CD14-positive monocyte (primary cell): ENCODE results near the gene FAM50A. TPM values are rescaled to one million over a fixed set of nuclear protein-coding genes. Genes with fewer than 3 reads are reported as not detected.

Source experiments
- DNase-seq, 3 donors: peaks; one replicate each; pipeline ENCODE4 v3.0.0-alpha.2; 2011 to 2022
- H2AFZ ChIP-seq: 2 replicates; pipeline ENCODE4 v1.6.0; 2012; ENCODE audit warnings: mild to moderate bottlenecking, low read depth, low read length, inconsistent platforms; ENCODE audit not compliant: insufficient read depth, poor library complexity, severe bottlenecking
- H3K27ac ChIP-seq, 2 donors: 1 replicate in 1 of 2; 2 replicates in 1 of 2; pipeline ENCODE4 v1.5.1; 2012 to 2013; ENCODE audit warnings: low read length in 2 of 2, control low read depth in 1 of 2, inconsistent platforms in 1 of 2, low read depth in 1 of 2, mild to moderate bottlenecking in 1 of 2
- H3K27me3 ChIP-seq, 2 donors: one replicate each; pipeline versions ENCODE4 v1.6.0 to v1.6.1; 2011 to 2013; ENCODE audit warnings: low read length in 2 of 2; ENCODE audit not compliant: control insufficient read depth in 2 of 2, insufficient read depth in 2 of 2
- H3K36me3 ChIP-seq, 2 donors: replicated peaks in 1 of 2; 1 replicate in 1 of 2; 2 replicates in 1 of 2; pipeline versions ENCODE4 v1.5.1 to v1.6.1; 2012 to 2013; ENCODE audit warnings: low read length in 2 of 2, control low read depth in 1 of 2, inconsistent platforms in 1 of 2, mild to moderate bottlenecking in 1 of 2; ENCODE audit not compliant: insufficient read depth in 2 of 2, control insufficient read depth in 1 of 2
- H3K4me1 ChIP-seq, 2 donors: 1 replicate in 1 of 2; 2 replicates in 1 of 2; pipeline versions ENCODE4 v1.5.1 to v1.6.1; 2012 to 2013; ENCODE audit warnings: low read length in 2 of 2, control low read depth in 1 of 2, inconsistent platforms in 1 of 2, mild to moderate bottlenecking in 1 of 2, moderate library complexity in 1 of 2; ENCODE audit not compliant: insufficient read depth in 2 of 2, control insufficient read depth in 1 of 2
- H3K4me2 ChIP-seq: replicated peaks from 2 replicates; pipeline ENCODE3; 2012; ENCODE audit warnings: low read length, moderate library complexity, mild to moderate bottlenecking; ENCODE audit not compliant: poor library complexity, severe bottlenecking; ENCODE audit errors: extremely low read depth
- H3K4me3 ChIP-seq, 3 experiments: fragments of 200-600 bp in 1 of 3; sonication (generic) in 1 of 3; replicated peaks in 1 of 3; 1 replicate in 2 of 3; 2 replicates in 1 of 3; pipeline ENCODE4 v1.5.1; 2011 to 2013; ENCODE audit warnings: low read length in 3 of 3, mild to moderate bottlenecking in 3 of 3, control low read depth in 2 of 3, low read depth in 2 of 3, inconsistent platforms in 1 of 3, moderate library complexity in 1 of 3
- H3K79me2 ChIP-seq: 2 replicates; pipeline ENCODE4 v1.6.0; 2012; ENCODE audit warnings: mild to moderate bottlenecking, control low read depth, inconsistent platforms, low read length, moderate library complexity; ENCODE audit not compliant: insufficient read depth
- H3K9ac ChIP-seq: 2 replicates; pipeline ENCODE4 v1.6.0; 2017; ENCODE audit warnings: low read length, mild to moderate bottlenecking; ENCODE audit not compliant: insufficient read depth, poor library complexity, severe bottlenecking
- H3K9me3 ChIP-seq, 2 donors: replicated peaks in 1 of 2; 1 replicate in 1 of 2; 2 replicates in 1 of 2; pipeline versions ENCODE4 v1.5.1 to v1.6.1; 2012 to 2013; ENCODE audit warnings: low read length in 2 of 2, control low read depth in 1 of 2; ENCODE audit not compliant: control insufficient read depth in 1 of 2, insufficient read depth in 1 of 2
- H4K20me1 ChIP-seq: 2 replicates; pipeline ENCODE4 v1.6.0; 2012; ENCODE audit warnings: mild to moderate bottlenecking, low read length, control low read depth, moderate library complexity; ENCODE audit not compliant: insufficient read depth
- H3K27ac Mint-ChIP-seq, 7 donors: one replicate each; pipeline ENCODE4 v1.8.0; 2020; ENCODE audit warnings: mild to moderate bottlenecking in 7 of 7, mixed read lengths in 7 of 7, moderate library complexity in 6 of 7, inconsistent platforms in 2 of 7
- H3K27me3 Mint-ChIP-seq, 3 donors: one replicate each; pipeline ENCODE4 v1.8.0; 2021 to 2022; ENCODE audit warnings: low read depth in 3 of 3, mild to moderate bottlenecking in 3 of 3, mixed read lengths in 3 of 3, moderate library complexity in 3 of 3, inconsistent platforms in 1 of 3
- H3K36me3 Mint-ChIP-seq, 2 donors: one replicate each; pipeline ENCODE4 v1.8.0; 2020; ENCODE audit warnings: mixed read lengths in 2 of 2, inconsistent platforms in 1 of 2, mild to moderate bottlenecking in 1 of 2
- H3K4me1 Mint-ChIP-seq: one replicate; pipeline ENCODE4 v1.8.0; 2020; ENCODE audit warnings: mild to moderate bottlenecking, mixed read lengths
- H3K4me3 Mint-ChIP-seq, 2 donors: one replicate each; pipeline ENCODE4 v1.8.0; 2020; ENCODE audit warnings: mild to moderate bottlenecking in 2 of 2, mixed read lengths in 2 of 2, moderate library complexity in 1 of 2
- H3K9me3 Mint-ChIP-seq, 7 donors: one replicate each; pipeline ENCODE4 v1.8.0; 2020 to 2022; ENCODE audit warnings: mixed read lengths in 7 of 7, mild to moderate bottlenecking in 6 of 7, moderate library complexity in 6 of 7, inconsistent platforms in 2 of 7
- WGBS: methylation state at CpG from one replicate; pipeline ENCODE4 v1.1.5; 2013; ENCODE audit warnings: missing lambda C conversion rate; ENCODE audit not compliant: insufficient coverage; 5-methylcytosine and 5-hydroxymethylcytosine counted together
- intact Hi-C, 2 donors: fragments of 100-400 bp; cut with micrococcal nuclease; formaldehyde crosslinking; loops; one replicate each; pipeline versions ENCODE4 v1.15.0 to v1.15.1; 2023
- polyA plus RNA-seq, 3 donors: library from polyadenylated mRNA; depleted of rRNA in 1 of 3; unstranded in 2 of 3; stranded (reverse) in 1 of 3; fragments of 300-500 nt in 2 of 3; fragments of >200 nt in 1 of 3; fragmentation: Illumina TruSeq in 2 of 3; gene quantifications; 1 replicate in 2 of 3; 2 replicates in 1 of 3; pipeline ENCODE4 v1.2.3, GENCODE V29; 2012 to 2021
- TF ChIP-seq, protein P1 (sequence below): fragments of 200-600 bp; IDR thresholded peaks from one replicate; pipeline ENCODE4 v1.8.0; 2022; ENCODE audit warnings: antibody characterized with exemption, mild to moderate bottlenecking

Gene FAM50A
- polyA plus RNA-seq, 3 donors = 23.9 to 88.9 (median 46.4) TPM

DNA sequence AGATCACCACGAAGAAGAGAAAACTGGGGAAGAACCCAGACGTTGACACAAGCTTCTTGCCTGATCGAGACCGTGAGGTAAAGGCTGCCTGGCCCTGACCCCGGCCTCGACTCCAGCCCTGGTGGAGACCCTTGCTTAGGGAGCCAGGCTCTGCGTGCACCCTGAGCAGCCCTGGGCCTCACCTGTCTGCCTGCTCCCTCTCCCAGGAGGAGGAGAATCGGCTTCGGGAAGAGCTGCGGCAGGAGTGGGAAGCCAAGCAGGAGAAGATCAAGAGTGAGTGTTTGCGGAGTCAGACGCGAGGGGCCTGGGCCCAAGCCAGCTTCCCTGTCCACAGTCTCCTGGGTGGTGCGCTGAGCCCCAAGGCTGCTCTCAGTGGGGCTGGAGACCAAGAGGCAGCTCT lies 4.5 kb downstream of the FAM50A start:
- H3K27me3 Mint-ChIP-seq = peaks cover 0 to 15% (median 0%) of the 10 kb centered on the region in 3 donors
- Histone ChIP-seq H3K4me3 (no peak overlapping the region), H3K27ac (no peak overlapping the region), H3K9ac (no peak overlapping the region), H3K36me3 (peaks cover 40 to 45% of the 10 kb centered on the region in 2 donors), H3K4me2 (no peak overlapping the region), H3K4me1 (peaks cover 13 to 17% of the 10 kb centered on the region in 2 donors), H2AFZ (no peak overlapping the region), H3K27me3 (no peaks in the 10 kb centered on the region), H3K79me2 (peaks cover 10% of the 10 kb centered on the region), H4K20me1 (peaks cover 9% of the 10 kb centered on the region), H3K9me3 (no peaks in the 10 kb centered on the region)
- 100% methylated on average over 7 of the region's 14 CpGs for WGBS
- peaks cover 0 to 4% (median 0%) of the 10 kb centered on the region in 7 donors for H3K9me3 Mint-ChIP-seq
- DNase-seq = no peak
- intact Hi-C loops = no loop called here
- H3K27ac Mint-ChIP-seq = no peak overlapping the region
- TF ChIP-seq, protein P1, sequence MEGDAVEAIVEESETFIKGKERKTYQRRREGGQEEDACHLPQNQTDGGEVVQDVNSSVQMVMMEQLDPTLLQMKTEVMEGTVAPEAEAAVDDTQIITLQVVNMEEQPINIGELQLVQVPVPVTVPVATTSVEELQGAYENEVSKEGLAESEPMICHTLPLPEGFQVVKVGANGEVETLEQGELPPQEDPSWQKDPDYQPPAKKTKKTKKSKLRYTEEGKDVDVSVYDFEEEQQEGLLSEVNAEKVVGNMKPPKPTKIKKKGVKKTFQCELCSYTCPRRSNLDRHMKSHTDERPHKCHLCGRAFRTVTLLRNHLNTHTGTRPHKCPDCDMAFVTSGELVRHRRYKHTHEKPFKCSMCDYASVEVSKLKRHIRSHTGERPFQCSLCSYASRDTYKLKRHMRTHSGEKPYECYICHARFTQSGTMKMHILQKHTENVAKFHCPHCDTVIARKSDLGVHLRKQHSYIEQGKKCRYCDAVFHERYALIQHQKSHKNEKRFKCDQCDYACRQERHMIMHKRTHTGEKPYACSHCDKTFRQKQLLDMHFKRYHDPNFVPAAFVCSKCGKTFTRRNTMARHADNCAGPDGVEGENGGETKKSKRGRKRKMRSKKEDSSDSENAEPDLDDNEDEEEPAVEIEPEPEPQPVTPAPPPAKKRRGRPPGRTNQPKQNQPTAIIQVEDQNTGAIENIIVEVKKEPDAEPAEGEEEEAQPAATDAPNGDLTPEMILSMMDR = no peak
- no peak overlapping the region for H3K4me3 Mint-ChIP-seq
- H3K4me1 Mint-ChIP-seq = peaks cover 7% of the 10 kb centered on the region
- H3K36me3 Mint-ChIP-seq = peaks cover 52 to 64% of the 10 kb centered on the region in 2 donors

DNA sequence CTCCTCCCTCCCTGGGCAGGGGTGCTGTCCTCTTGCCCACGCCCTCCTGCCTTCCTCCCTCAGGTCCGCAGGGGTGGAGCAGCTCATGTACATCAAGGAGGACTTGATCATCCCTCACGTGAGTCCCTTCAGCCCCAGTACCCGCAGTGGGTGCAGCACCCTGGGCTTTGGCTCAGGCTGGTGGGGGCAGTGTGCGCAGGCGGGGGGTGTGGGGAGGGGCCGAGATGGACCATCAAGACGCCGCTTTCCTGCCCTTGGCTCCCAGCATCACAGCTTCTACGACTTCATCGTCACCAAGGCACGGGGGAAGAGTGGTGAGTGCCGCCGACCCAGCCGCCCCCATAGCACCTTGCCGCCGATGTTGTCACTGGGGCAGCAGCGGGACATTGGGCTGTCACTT lies 5.7 kb downstream of the FAM50A start:
- peaks cover 0 to 2% (median 0%) of the 10 kb centered on the region in 7 donors for H3K9me3 Mint-ChIP-seq
- Histone ChIP-seq H4K20me1 (peaks cover 9% of the 10 kb centered on the region), H2AFZ (no peak overlapping the region), H3K9ac (no peak overlapping the region), H3K36me3 (peaks cover 40 to 45% of the 10 kb centered on the region in 2 donors), H3K27me3 (no peaks in the 10 kb centered on the region), H3K4me1 (peaks cover 7 to 10% of the 10 kb centered on the region in 2 donors), H3K27ac (no peak overlapping the region), H3K4me3 (no peak overlapping the region), H3K79me2 (peaks cover 8% of the 10 kb centered on the region), H3K9me3 (no peaks in the 10 kb centered on the region), H3K4me2 (no peak overlapping the region)
- no peak for DNase-seq
- no peak overlapping the region for H3K4me3 Mint-ChIP-seq
- 100% methylated on average over 6 of the region's 18 CpGs for WGBS
- peaks cover 0 to 15% (median 0%) of the 10 kb centered on the region in 3 donors for H3K27me3 Mint-ChIP-seq
- H3K4me1 Mint-ChIP-seq = peaks cover 6% of the 10 kb centered on the region
- intact Hi-C loops = no loop called here
- H3K36me3 Mint-ChIP-seq = peaks cover 53 to 65% of the 10 kb centered on the region in 2 donors
- H3K27ac Mint-ChIP-seq = no peak overlapping the region
- TF ChIP-seq, protein P1 = no peak
